IMR-90 (cell line): ENCODE results near the gene TMEM127. TPM values are rescaled to one million over a fixed set of nuclear protein-coding genes. Genes with fewer than 3 reads are reported as not detected.

ENCODE experiments used
- ATAC-seq: fragments of 200-7000 bp; cut with Tn5 transposase; 2 replicates; pipeline ENCODE4 v1.9.1; 2020; ENCODE audit warnings: low read depth, mild to moderate bottlenecking, moderate library complexity
- BruUV-seq: library from RNA; stranded (reverse); fragments of 400-500 nt; replicated peaks from 2 replicates; lab custom pipeline; 2021; lab: Mats Ljungman, UMichigan
- CTCF ChIA-PET: fragments of 300-600 bp; formaldehyde crosslinking; extraction: SDS; loops from one replicate; lab custom pipeline; 2021; ENCODE audit warnings: antibody characterized with exemption; lab: Yijun Ruan, JAX
- POLR2A ChIA-PET: fragments of 300-600 bp; sonication (Branson Sonifier 250); formaldehyde crosslinking; loops from one replicate; lab custom pipeline; 2022; ENCODE audit warnings: antibody characterized with exemption; ENCODE audit not compliant: unreplicated experiment; lab: Charles Lee
- DNase-seq: peaks from one replicate; pipeline ENCODE4 v3.0.0; 2013
- H2AFZ ChIP-seq: replicated peaks from 2 replicates; pipeline ENCODE3; 2013; ENCODE audit warnings: low read length, mild to moderate bottlenecking; ENCODE audit not compliant: poor library complexity
- H2AK5ac ChIP-seq: 2 replicates; pipeline ENCODE4 v1.6.1; 2013; ENCODE audit warnings: low read depth, low read length, inconsistent platforms
- H2AK9ac ChIP-seq: replicated peaks from 2 replicates; pipeline ENCODE3; 2013; ENCODE audit warnings: mild to moderate bottlenecking, low read depth, low read length, moderate library complexity; ENCODE audit not compliant: poor library complexity
- H2BK120ac ChIP-seq: 2 replicates; pipeline ENCODE4 v1.6.1; 2013; ENCODE audit warnings: low read depth, low read length, inconsistent platforms
- H2BK15ac ChIP-seq: 3 replicates; pipeline ENCODE4 v1.6.1; 2013; ENCODE audit warnings: low read depth, low read length, inconsistent platforms
- H2BK20ac ChIP-seq: 2 replicates; pipeline ENCODE4 v1.6.1; 2013; ENCODE audit warnings: low read depth, mild to moderate bottlenecking, inconsistent platforms, low read length, moderate library complexity
- H2BK5ac ChIP-seq: 2 replicates; pipeline ENCODE4 v1.6.1; 2013; ENCODE audit warnings: mild to moderate bottlenecking, low read depth, low read length, inconsistent platforms; ENCODE audit not compliant: poor library complexity, severe bottlenecking
- H3K14ac ChIP-seq: replicated peaks from 2 replicates; pipeline ENCODE4 v1.6.1; 2013; ENCODE audit warnings: low read depth, low read length, inconsistent platforms
- H3K18ac ChIP-seq: 2 replicates; pipeline ENCODE4 v1.6.1; 2013; ENCODE audit warnings: low read depth, low read length, control low read depth
- H3K23ac ChIP-seq: 2 replicates; pipeline ENCODE4 v1.6.1; 2013; ENCODE audit warnings: low read depth, low read length, inconsistent platforms
- H3K27ac ChIP-seq: 2 replicates; pipeline ENCODE4 v1.5.1; 2013; ENCODE audit warnings: mild to moderate bottlenecking, control low read depth, low read length; ENCODE audit not compliant: insufficient read depth
- H3K27me3 ChIP-seq: 2 replicates; pipeline ENCODE4 v1.6.1; 2013; ENCODE audit warnings: low read length; ENCODE audit not compliant: control insufficient read depth, insufficient read depth
- H3K36me3 ChIP-seq: 2 replicates; pipeline ENCODE4 v1.6.1; 2013; ENCODE audit warnings: low read length, mixed read lengths; ENCODE audit not compliant: control insufficient read depth, insufficient read depth
- H3K4ac ChIP-seq: 2 replicates; pipeline ENCODE4 v1.6.1; 2013; ENCODE audit warnings: low read depth, low read length, inconsistent platforms
- H3K4me1 ChIP-seq: 2 replicates; pipeline ENCODE4 v1.6.1; 2013; ENCODE audit warnings: low read length, mixed read lengths; ENCODE audit not compliant: control insufficient read depth, insufficient read depth
- H3K4me2 ChIP-seq: 2 replicates; pipeline ENCODE4 v1.6.1; 2013; ENCODE audit warnings: low read depth, mild to moderate bottlenecking, control low read depth, low read length, moderate library complexity
- H3K4me3 ChIP-seq: 2 replicates; pipeline ENCODE4 v1.5.1; 2013; ENCODE audit warnings: low read depth, mild to moderate bottlenecking, control low read depth, low read length, moderate library complexity; ENCODE audit not compliant: insufficient read depth
- H3K56ac ChIP-seq: 2 replicates; pipeline ENCODE4 v1.6.1; 2013; ENCODE audit warnings: low read length, inconsistent platforms; ENCODE audit not compliant: insufficient read depth; ENCODE audit errors: extremely low read depth
- H3K79me1 ChIP-seq, 2 experiments: 2 replicates each; pipeline ENCODE4 v1.6.1; 2013; ENCODE audit warnings: low read length in 2 of 2, inconsistent platforms in 1 of 2, low read depth in 1 of 2
- H3K9ac ChIP-seq: 2 replicates; pipeline ENCODE4 v1.6.1; 2013; ENCODE audit warnings: low read depth, low read length, control low read depth
- H3K9me1 ChIP-seq: 2 replicates; pipeline ENCODE4 v1.6.1; 2013; ENCODE audit warnings: low read length, inconsistent platforms; ENCODE audit not compliant: insufficient read depth
- H3K9me3 ChIP-seq: 2 replicates; pipeline ENCODE4 v1.6.1; 2013; ENCODE audit warnings: low read length; ENCODE audit not compliant: control insufficient read depth, insufficient read depth
- H4K20me1 ChIP-seq: 2 replicates; pipeline ENCODE4 v1.6.1; 2013; ENCODE audit warnings: low read length, inconsistent platforms; ENCODE audit not compliant: insufficient read depth
- H4K5ac ChIP-seq: 2 replicates; pipeline ENCODE4 v1.6.1; 2013; ENCODE audit warnings: mild to moderate bottlenecking, low read depth, low read length, control low read depth
- H4K8ac ChIP-seq, 2 experiments: 2 replicates each; pipeline ENCODE4 v1.6.1; 2013; ENCODE audit warnings: low read depth in 2 of 2, low read length in 2 of 2, control low read depth in 1 of 2, inconsistent platforms in 1 of 2
- H4K91ac ChIP-seq: 2 replicates; pipeline ENCODE4 v1.6.1; 2013; ENCODE audit warnings: low read depth, low read length, inconsistent platforms; ENCODE audit not compliant: insufficient read depth
- BHLHE40 ChIP-seq: fragments of 150-350 bp; IDR thresholded peaks from 2 replicates; pipeline ENCODE4 v1.6.1; 2016; ENCODE audit warnings: mild to moderate bottlenecking, low read depth, low read length
- CEBPB ChIP-seq: IDR thresholded peaks from 2 replicates; pipeline ENCODE4 v1.6.1; 2012; ENCODE audit warnings: low read depth, low read length, improper control_type of control experiment
- WGBS, 2 experiments: methylation state at CpG; one replicate each; pipeline versions ENCODE4 v1.1.5 to v1.1.7; 2013; ENCODE audit warnings: missing lambda C conversion rate in 2 of 2; ENCODE audit not compliant: insufficient read length in 1 of 2; ENCODE audit errors: extremely low coverage in 2 of 2; 5-methylcytosine and 5-hydroxymethylcytosine counted together
- dilution Hi-C: fragments of 300-500 bp; cut with HindIII; formaldehyde crosslinking; loops from one replicate; pipeline ENCODE4 v1.14.3; 2018; ENCODE audit warnings: low sequenced_read_pairs; ENCODE audit not compliant: unreplicated experiment
- in situ Hi-C: fragments of 300-500 bp; cut with MboI; formaldehyde crosslinking; loops from 3 replicates; pipeline ENCODE4 v1.14.3; 2019; ENCODE audit warnings: low sequenced_read_pairs, inconsistent platforms, mixed read lengths
- intact Hi-C: fragments of 100-400 bp; cut with micrococcal nuclease; formaldehyde crosslinking; loops from 2 replicates; pipeline ENCODE4 v1.10.0; 2022
- polyA plus RNA-seq, 3 experiments: library from polyadenylated mRNA; depleted of rRNA; stranded (reverse); fragments of >200 nt; gene quantifications; 2 replicates each; pipeline ENCODE4 v1.2.3, GENCODE V29; 2012; ENCODE audit warnings: low replicate concordance in 1 of 3
- total RNA-seq: library from RNA; depleted of rRNA; stranded (reverse); fragments of >200 nt; gene quantifications from 2 replicates; pipeline ENCODE4 v1.2.3, GENCODE V29; 2012

The TMEM127 gene
- total and polyA plus RNA-seq, 2 of the 4 experiments (the other 2 are of a cell fraction): 35.7 to 47.6 TPM

DNA sequence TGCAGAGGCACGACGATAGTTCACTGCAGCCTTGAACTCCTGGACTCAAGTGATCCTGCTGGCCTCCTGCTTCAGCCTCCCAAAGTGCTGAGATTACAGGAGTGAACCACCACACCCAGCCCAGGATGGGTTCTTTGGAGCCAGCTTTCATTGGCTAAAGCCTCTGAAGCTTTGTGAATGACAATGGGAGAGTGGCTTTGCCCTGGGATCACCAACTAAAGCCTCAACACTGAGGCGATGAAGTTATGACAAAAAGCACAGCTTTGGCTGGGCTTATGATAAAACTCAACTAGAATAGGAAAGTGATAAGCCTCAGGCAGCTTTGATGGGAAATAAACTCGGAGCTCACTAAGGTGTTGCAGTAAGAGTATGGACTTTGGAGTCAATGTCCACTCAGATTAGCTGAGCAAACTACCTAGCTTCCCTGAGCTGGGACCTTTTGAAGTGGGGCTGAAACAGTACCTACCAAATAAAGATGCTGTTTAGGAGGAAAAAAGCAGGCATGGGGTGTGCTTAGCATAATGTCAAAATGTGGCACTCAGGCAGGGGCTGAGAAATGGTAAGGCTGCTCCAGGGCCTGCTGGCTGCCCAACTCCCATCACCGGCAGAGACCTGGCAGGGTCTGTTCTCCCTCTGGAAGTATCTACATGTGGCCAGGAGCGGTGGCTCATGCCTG is 4.3 kb downstream of the TMEM127 start:
- Histone ChIP-seq H3K9me3 (no peaks in the 10 kb centered on the region), H4K91ac (no peak overlapping the region), H4K8ac (peak overlapping the region in 1 of 2 experiments; percentile 48; a peak in 1 of 4 replicates), H2AK5ac (peak overlapping the region; percentile 24; the same call in 1 of the 2 replicates), H4K5ac (no peak overlapping the region), H2BK120ac (peak overlapping the region; percentile 62; the same call in 1 of the 2 replicates), H3K36me3 (peaks cover 5% of the 10 kb centered on the region), H2BK15ac (no peak overlapping the region), H3K4ac (peak overlapping the region; percentile 76), H3K4me1 (peaks cover 26% of the 10 kb centered on the region), H3K18ac (no peak overlapping the region), H3K4me3 (no peak overlapping the region), H4K20me1 (peaks cover 63% of the 10 kb centered on the region), H3K9ac (no peak overlapping the region), H3K79me1 (peaks cover 37 to 76% of the 10 kb centered on the region in 2 experiments), H2AK9ac (no peak overlapping the region), H2BK20ac (no peak overlapping the region), H3K27me3 (no peaks in the 10 kb centered on the region), H3K56ac (no peak overlapping the region), H3K9me1 (peaks cover 30% of the 10 kb centered on the region), H3K27ac (peak overlapping the region; percentile 52; the same call in 1 of the 2 replicates), H3K4me2 (no peak overlapping the region), H2BK5ac (peak overlapping the region; percentile 9), H3K23ac (peak overlapping the region; percentile 1; the same call in 1 of the 2 replicates), H2AFZ (no peak overlapping the region), H3K14ac (no peak overlapping the region)
- 100% methylated on average over 3 of the region's 6 CpGs; no CpG with 5 or more reads in 1 of the 2 experiments for WGBS, 2 experiments
- intact Hi-C loops (no loop called here), in situ Hi-C loops (loop anchor here (10.0 to 25.0 kb wide), 2 partner anchors 127 to 249 kb away; partner anchors contain the start of gene ASTL), dilution Hi-C loops (no loop called here)
- ChIA-PET POLR2A (no interaction called here), CTCF (interaction anchor here (1.0 to 1.7 kb wide), 4 partner anchors 87 to 269 kb away, joined by 4 to 7 read pairs (median 5); no protein-coding TSS in a partner anchor)
- DNase-seq (no peak), ATAC-seq (no peak)
- no TSS peak for BruUV-seq
- no peak for TF ChIP-seq BHLHE40
- no peak for TF ChIP-seq CEBPB
